GM23338 (cell line): ENCODE measurements around the gene RRBP1.

Experiments used
- CREB1 ChIP-seq: fragments of 250-450 bp; sonication (Bioruptor Pico); IDR thresholded peaks from 2 replicates; pipeline ENCODE4 v1.5.0; 2020; ENCODE audit warnings: low read depth, mild to moderate bottlenecking, moderate library complexity
- EZH2 ChIP-seq: fragments of 200-600 bp; sonication (generic); IDR thresholded peaks from one replicate; pipeline ENCODE4 v1.8.0; 2017; ENCODE audit warnings: antibody characterized with exemption, mild to moderate bottlenecking, low read depth; ENCODE audit not compliant: unreplicated experiment
- EZH2phosphoT487 ChIP-seq: fragments of 200-600 bp; sonication (generic); IDR thresholded peaks from one replicate; pipeline ENCODE4 v1.8.1; 2018; ENCODE audit warnings: antibody characterized with exemption; ENCODE audit not compliant: unreplicated experiment
- JUNB ChIP-seq: IDR thresholded peaks from one replicate; pipeline ENCODE4 v1.6.1; 2016; ENCODE audit warnings: antibody characterized with exemption; ENCODE audit not compliant: unreplicated experiment
- POLR2AphosphoS5 ChIP-seq: IDR thresholded peaks from 2 replicates; pipeline ENCODE4 v1.6.1; 2016; ENCODE audit warnings: antibody characterized with exemption, low read depth
- STAT1 ChIP-seq: IDR thresholded peaks from one replicate; pipeline ENCODE4 v1.6.1; 2016; ENCODE audit warnings: antibody characterized with exemption; ENCODE audit not compliant: unreplicated experiment
- ZNF331 ChIP-seq: fragments of 250-450 bp; sonication (Bioruptor Pico); IDR thresholded peaks from 2 replicates; pipeline ENCODE4 v1.5.0; 2020; ENCODE audit warnings: low read depth, mild to moderate bottlenecking, moderate library complexity
- TF ChIP-seq, protein P1 (sequence below), 2 experiments: fragments of 200-600 bp in 1 of 2; sonication (generic) in 1 of 2; conservative IDR thresholded peaks; 2 replicates each; pipeline versions ENCODE4 v1.5.1 to v1.6.1; 2016 to 2017; ENCODE audit warnings: antibody characterized with exemption in 2 of 2, low read depth in 2 of 2, mild to moderate bottlenecking in 2 of 2, moderate library complexity in 1 of 2
- TF ChIP-seq, protein P2 (sequence below): IDR thresholded peaks from one replicate; pipeline ENCODE4 v1.6.1; 2018; ENCODE audit warnings: antibody characterized with exemption; ENCODE audit not compliant: unreplicated experiment
- TF ChIP-seq, protein P3 (sequence below): fragments of 250-450 bp; sonication (Bioruptor Pico); IDR thresholded peaks from 2 replicates; pipeline ENCODE4 v1.5.0; 2020; ENCODE audit warnings: mild to moderate bottlenecking, moderate library complexity

DNA sequence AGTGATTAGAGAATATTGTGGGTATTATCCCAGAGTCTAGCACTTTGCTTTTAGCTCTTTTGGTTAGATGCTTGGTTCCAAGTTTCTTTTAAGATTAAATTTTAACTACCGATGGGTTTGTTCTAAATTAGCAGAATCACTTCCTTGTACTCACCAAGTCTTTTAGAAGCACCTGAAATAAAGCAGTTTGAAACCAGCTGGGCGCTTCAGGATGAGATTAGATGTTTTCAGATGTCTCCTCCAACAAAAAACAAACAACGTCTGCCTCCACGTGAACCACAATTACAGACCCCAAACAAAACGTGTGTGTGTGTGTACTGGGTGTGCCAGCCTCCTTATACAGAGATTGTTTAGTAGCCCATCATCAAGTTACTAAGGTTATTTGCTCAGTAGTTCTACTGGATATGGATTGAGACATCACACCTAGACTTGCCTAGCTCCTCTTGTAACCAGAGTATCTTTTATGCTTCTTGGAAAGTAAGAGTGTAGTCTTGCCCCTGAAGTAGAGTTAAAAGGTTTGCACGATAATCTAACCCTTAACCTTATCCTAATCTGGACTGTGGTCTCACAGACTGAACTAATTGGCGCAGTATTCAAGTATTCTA is 109.9 kb downstream of the RRBP1 start:
- TF ChIP-seq, protein P1, sequence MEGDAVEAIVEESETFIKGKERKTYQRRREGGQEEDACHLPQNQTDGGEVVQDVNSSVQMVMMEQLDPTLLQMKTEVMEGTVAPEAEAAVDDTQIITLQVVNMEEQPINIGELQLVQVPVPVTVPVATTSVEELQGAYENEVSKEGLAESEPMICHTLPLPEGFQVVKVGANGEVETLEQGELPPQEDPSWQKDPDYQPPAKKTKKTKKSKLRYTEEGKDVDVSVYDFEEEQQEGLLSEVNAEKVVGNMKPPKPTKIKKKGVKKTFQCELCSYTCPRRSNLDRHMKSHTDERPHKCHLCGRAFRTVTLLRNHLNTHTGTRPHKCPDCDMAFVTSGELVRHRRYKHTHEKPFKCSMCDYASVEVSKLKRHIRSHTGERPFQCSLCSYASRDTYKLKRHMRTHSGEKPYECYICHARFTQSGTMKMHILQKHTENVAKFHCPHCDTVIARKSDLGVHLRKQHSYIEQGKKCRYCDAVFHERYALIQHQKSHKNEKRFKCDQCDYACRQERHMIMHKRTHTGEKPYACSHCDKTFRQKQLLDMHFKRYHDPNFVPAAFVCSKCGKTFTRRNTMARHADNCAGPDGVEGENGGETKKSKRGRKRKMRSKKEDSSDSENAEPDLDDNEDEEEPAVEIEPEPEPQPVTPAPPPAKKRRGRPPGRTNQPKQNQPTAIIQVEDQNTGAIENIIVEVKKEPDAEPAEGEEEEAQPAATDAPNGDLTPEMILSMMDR (conservative IDR thresholded peaks at IDR 0.05; ENCODE audit: low read depth in 2 of 2): no peak
- TF ChIP-seq, protein P2, sequence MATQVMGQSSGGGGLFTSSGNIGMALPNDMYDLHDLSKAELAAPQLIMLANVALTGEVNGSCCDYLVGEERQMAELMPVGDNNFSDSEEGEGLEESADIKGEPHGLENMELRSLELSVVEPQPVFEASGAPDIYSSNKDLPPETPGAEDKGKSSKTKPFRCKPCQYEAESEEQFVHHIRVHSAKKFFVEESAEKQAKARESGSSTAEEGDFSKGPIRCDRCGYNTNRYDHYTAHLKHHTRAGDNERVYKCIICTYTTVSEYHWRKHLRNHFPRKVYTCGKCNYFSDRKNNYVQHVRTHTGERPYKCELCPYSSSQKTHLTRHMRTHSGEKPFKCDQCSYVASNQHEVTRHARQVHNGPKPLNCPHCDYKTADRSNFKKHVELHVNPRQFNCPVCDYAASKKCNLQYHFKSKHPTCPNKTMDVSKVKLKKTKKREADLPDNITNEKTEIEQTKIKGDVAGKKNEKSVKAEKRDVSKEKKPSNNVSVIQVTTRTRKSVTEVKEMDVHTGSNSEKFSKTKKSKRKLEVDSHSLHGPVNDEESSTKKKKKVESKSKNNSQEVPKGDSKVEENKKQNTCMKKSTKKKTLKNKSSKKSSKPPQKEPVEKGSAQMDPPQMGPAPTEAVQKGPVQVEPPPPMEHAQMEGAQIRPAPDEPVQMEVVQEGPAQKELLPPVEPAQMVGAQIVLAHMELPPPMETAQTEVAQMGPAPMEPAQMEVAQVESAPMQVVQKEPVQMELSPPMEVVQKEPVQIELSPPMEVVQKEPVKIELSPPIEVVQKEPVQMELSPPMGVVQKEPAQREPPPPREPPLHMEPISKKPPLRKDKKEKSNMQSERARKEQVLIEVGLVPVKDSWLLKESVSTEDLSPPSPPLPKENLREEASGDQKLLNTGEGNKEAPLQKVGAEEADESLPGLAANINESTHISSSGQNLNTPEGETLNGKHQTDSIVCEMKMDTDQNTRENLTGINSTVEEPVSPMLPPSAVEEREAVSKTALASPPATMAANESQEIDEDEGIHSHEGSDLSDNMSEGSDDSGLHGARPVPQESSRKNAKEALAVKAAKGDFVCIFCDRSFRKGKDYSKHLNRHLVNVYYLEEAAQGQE: no peak
- TF ChIP-seq CREB1 (CRISPR knock-in tag) (no peak), JUNB (no peak), POLR2AphosphoS5 (no peak), EZH2phosphoT487 (no peak), EZH2 (no peak), STAT1 (no peak), ZNF331 (no peak)
- TF ChIP-seq, protein P3, sequence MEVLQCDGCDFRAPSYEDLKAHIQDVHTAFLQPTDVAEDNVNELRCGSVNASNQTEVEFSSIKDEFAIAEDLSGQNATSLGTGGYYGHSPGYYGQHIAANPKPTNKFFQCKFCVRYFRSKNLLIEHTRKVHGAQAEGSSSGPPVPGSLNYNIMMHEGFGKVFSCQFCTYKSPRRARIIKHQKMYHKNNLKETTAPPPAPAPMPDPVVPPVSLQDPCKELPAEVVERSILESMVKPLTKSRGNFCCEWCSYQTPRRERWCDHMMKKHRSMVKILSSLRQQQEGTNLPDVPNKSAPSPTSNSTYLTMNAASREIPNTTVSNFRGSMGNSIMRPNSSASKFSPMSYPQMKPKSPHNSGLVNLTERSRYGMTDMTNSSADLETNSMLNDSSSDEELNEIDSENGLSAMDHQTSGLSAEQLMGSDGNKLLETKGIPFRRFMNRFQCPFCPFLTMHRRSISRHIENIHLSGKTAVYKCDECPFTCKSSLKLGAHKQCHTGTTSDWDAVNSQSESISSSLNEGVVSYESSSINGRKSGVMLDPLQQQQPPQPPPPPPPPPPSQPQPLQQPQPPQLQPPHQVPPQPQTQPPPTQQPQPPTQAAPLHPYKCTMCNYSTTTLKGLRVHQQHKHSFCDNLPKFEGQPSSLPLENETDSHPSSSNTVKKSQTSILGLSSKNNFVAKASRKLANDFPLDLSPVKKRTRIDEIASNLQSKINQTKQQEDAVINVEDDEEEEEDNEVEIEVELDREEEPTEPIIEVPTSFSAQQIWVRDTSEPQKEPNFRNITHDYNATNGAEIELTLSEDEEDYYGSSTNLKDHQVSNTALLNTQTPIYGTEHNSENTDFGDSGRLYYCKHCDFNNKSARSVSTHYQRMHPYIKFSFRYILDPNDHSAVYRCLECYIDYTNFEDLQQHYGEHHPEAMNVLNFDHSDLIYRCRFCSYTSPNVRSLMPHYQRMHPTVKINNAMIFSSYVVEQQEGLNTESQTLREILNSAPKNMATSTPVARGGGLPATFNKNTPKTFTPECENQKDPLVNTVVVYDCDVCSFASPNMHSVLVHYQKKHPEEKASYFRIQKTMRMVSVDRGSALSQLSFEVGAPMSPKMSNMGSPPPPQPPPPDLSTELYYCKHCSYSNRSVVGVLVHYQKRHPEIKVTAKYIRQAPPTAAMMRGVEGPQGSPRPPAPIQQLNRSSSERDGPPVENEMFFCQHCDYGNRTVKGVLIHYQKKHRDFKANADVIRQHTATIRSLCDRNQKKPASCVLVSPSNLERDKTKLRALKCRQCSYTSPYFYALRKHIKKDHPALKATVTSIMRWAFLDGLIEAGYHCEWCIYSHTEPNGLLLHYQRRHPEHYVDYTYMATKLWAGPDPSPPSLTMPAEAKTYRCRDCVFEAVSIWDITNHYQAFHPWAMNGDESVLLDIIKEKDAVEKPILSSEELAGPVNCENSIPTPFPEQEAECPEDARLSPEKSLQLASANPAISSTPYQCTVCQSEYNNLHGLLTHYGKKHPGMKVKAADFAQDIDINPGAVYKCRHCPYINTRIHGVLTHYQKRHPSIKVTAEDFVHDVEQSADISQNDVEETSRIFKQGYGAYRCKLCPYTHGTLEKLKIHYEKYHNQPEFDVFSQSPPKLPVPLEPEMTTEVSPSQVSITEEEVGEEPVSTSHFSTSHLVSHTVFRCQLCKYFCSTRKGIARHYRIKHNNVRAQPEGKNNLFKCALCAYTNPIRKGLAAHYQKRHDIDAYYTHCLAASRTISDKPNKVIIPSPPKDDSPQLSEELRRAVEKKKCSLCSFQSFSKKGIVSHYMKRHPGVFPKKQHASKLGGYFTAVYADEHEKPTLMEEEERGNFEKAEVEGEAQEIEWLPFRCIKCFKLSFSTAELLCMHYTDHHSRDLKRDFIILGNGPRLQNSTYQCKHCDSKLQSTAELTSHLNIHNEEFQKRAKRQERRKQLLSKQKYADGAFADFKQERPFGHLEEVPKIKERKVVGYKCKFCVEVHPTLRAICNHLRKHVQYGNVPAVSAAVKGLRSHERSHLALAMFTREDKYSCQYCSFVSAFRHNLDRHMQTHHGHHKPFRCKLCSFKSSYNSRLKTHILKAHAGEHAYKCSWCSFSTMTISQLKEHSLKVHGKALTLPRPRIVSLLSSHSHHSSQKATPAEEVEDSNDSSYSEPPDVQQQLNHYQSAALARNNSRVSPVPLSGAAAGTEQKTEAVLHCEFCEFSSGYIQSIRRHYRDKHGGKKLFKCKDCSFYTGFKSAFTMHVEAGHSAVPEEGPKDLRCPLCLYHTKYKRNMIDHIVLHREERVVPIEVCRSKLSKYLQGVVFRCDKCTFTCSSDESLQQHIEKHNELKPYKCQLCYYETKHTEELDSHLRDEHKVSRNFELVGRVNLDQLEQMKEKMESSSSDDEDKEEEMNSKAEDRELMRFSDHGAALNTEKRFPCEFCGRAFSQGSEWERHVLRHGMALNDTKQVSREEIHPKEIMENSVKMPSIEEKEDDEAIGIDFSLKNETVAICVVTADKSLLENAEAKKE (CRISPR knock-in tag): no peak
